Measurements from ENCODE around the gene TNFAIP8L1.

The TNFAIP8L1 gene

GRCh38 chr19:4609878-4610511 lies 29.3 kb upstream of the TNFAIP8L1 start:
- DNase-seq (ENCODE audit: low read depth in 2 of 2) = no peak

- DNase-seq (ENCODE audit: low read depth in 2 of 2) = no peak
Observed at GRCh38 chr19:4613254-4613751, 26.0 kb upstream of the TNFAIP8L1 start.

GRCh38 chr19:4618019-4618418 lies 21.3 kb upstream of the TNFAIP8L1 start:
- DNase-seq (ENCODE audit: low read depth in 2 of 2) = no peak

DNA sequence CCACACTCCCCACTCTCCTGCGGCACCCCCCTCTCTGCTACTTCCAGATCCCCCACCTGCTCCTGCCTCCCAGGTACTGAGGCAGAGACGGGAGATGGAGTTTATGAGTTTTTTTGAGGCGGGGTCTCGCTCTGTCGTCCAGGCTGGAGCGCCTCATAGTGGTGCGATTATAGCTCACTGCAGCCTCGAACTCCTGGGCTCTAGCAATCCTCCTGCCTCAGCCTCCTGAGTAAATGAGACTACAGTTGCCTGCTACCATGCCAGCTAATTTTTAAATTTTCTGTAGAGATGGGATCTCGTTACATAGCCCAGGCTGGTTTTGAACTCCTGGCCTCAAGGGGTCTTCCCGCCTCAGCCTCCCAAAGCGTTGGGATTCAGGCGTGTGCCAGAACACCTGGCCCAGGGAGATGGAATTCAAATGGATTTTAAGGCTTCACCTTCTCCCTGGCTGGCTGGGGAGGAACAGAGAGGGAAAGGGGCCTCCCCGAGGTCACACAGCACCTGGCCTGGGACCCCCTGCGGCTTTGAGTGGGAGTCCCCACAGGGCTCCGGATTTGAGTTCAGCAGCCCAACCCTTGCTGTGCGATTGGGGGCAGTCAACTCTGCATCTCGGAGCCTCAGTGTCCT lies 19.5 kb upstream of the TNFAIP8L1 start:
- DNase-seq (ENCODE audit: low read depth in 2 of 2) = no peak

DNA sequence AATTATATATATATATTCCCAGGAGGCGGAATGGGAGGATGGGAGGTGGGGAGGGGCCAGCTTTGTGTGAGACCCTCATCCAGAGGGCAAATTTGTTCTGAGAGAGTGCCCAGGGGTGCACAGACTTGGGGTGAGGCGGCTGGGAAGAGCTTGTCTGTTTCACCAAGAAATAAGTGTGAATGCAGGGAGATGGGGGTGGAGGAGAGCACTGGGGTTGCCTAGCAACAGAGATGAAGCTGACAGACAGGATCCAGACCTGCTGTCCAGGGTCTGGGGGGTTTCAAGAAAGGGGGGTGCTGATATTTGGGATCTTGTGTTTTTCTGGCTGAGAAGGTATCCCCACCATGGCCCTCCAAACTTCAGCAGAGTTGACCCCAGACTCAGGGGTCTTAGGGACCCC lies 18.6 kb upstream of the TNFAIP8L1 start:
- no peak for DNase-seq (ENCODE audit: low read depth in 2 of 2)

DNA sequence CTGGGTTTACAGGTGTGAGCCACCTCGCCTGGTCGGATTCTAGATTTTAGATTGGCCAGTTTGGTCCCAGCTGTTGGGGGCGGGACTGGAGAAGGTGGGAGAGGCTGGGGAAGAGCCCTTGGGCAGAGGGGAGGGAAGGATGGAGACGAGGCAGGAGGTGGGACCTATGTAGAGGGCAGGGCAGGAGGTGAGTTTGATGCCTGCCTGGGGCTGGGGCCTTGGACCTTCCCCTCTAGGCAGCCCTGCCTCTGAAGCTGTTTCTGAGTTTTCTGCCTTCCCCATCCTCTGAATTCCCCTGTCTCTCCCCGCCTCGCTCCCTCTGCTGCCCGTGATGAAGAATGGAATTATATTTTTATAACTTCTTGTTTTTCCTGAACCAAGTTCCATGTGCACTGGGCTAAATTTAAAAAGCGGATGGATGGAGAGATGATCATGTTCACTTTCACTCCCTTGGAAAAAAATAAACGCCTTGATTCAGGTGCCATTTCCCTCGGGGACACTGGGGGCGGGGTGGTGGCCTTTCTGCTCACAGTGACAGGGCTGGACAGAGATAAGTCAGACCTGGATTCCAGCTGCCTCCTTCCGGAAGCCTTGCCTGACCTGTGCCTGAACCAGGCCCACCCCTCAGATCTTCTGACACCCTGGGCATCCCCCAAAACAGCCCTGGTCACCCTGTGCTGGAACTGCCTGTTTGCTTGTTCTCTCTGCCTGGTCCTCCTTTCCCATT lies 16.5 kb upstream of the TNFAIP8L1 start:
- no peak for DNase-seq (ENCODE audit: low read depth in 2 of 2)

- no peak for DNase-seq (ENCODE audit: low read depth in 2 of 2)
Observed at GRCh38 chr19:4624301-4624700, 15.0 kb upstream of the TNFAIP8L1 start.

GRCh38 chr19:4624733-4625362 lies 14.5 kb upstream of the TNFAIP8L1 start:
- DNase-seq (ENCODE audit: low read depth in 2 of 2) = no peak

GRCh38 chr19:4633140-4633967 lies 6.0 kb upstream of the TNFAIP8L1 start:
- peak; percentile 30 to 35 for DNase-seq (ENCODE audit: low read depth in 2 of 2)

DNA sequence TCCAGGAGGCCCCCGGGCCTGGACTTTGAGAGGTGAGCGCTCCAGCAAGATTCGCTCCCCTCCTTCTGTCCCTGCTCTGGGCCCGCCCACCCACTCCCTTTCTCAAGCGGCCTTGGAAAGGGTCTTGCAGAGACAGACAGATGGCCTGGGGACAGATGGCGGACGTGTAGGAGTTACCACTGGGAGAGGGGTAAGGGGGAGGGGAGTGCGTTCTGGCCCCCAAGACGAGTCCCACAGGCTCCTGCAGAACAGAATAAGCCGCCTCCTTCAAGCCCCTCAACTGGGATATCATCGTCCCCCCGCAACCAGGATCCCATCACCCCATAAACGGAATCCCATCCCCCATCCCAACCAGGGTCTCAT lies 3.6 kb upstream of the TNFAIP8L1 start:
- no peak for DNase-seq (ENCODE audit: low read depth in 2 of 2)

DNA sequence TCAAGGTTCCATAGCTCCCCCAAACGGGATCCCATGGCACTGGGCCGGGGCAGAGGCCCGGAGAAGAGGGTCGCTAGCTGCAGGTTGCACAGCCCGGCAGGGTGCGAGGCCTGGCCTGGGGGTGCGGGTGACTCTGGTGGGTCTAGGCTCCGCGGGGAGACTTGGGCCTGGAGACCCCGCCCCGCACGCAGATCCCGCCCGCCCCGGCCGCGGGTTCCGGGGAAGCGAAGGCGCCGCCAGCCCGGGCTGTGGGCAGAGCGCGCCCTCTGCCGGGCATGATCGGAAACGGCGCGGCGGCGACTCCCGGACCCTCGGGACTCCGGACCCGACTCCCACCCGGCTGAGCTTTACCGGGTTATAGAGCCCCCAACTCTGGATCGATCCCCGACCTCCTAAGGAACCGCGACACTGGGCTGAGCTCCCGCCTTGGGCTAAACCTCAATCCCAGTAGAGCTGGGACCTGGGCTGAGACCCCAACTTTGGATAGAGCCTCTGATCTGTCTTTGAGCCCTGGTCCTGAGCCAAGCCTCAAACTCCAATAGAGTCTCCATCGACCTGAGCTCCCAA lies 3.1 kb upstream of the TNFAIP8L1 start:
- DNase-seq (ENCODE audit: low read depth in 2 of 2) = peak; percentile 70 to 73

DNA sequence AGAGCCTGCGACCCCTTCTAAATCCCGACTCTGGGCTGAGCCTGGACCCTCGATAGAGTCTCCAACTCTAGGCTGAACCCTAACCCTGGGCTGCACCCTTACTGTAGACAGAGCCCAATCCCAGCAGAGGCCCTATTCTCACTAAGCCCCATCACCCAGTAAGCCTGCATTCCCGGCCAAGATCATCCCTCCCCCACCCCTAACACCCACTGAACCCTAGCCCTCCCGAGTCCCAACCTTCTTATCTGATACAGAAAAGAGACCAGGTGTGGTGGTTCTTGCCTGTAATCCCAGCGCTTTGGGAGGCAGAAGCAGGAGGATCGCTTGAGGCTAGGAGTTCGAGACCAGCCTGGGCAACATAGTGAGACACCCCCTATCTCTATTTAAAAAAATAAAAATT lies 2.6 kb upstream of the TNFAIP8L1 start:
- DNase-seq (ENCODE audit: low read depth in 2 of 2) = no peak

GRCh38 chr19:4638317-4638716 lies 999 bp upstream of the TNFAIP8L1 start:
- no peak for DNase-seq (ENCODE audit: low read depth in 2 of 2)

DNA sequence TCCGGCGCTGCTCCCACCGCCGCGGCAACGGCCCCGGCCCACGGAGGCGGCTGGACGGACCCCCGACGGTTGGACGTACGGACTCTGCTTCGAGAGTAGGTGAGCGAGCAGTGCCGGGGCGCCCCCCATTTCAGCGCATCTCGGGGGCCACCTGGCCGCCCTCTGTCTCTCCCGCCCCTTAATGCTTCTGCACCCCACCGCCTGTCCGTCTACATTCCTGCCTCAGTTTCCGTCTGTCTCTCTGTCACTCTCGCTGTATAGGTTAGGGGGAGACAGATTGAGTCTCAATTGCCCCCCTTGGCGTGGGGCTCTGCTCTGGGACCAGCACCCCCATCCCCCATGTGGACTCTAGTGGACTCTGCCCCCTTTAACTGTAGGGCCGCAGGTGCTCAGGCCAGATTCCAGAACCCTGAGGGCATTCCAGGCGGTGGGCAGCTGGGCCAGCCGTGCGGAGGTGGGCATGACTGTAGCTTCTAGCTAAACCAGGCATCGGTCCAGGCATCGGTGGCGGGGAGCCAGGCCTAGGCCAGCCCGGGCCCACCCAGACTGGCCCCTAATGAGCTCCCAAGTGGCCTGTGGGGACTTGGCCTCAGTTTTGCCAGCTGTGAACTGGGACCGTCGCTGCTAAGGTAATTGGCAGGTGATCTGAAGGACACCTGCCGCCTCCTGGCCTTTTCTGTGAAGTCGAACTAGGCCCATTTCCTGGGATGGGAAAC lies 373 bp downstream of the TNFAIP8L1 start:
- DNase-seq (ENCODE audit: low read depth in 2 of 2) = no peak

- no peak for DNase-seq (ENCODE audit: low read depth in 2 of 2)
Observed at GRCh38 chr19:4640247-4641000, 1.1 kb downstream of the TNFAIP8L1 start.

- no peak for DNase-seq (ENCODE audit: low read depth in 2 of 2)
Observed at GRCh38 chr19:4641132-4641531, 1.8 kb downstream of the TNFAIP8L1 start.

GRCh38 chr19:4642625-4643024 lies 3.3 kb downstream of the TNFAIP8L1 start:
- no peak for DNase-seq (ENCODE audit: low read depth in 2 of 2)

DNA sequence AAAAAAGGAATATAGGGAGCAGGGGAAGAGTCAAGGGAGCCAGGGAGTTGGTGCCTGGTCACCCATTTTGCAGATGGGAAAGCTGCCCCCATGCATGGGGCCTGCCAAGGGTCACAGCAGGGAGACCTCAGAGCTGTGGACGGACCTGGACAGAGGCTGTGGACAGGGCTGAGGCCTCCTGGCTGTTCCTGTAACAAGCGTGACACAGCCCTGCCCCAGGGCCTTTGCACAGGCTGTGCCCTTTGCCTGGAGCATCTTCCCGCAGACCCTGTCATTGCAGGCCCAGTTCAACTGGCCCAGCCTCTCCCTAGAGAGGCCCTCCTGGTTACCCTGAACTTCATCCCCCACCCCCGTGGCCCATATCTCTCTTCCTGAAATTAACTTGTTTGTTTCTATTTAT lies 6.4 kb downstream of the TNFAIP8L1 start:
- DNase-seq (ENCODE audit: low read depth in 2 of 2) = no peak

GRCh38 chr19:4647676-4648644 lies 8.6 kb downstream of the TNFAIP8L1 start:
- DNase-seq (ENCODE audit: low read depth in 2 of 2) = no peak
